ENCODE measurements around the gene DNASE1L3. TPM values are rescaled to one million over a fixed set of nuclear protein-coding genes. Genes with fewer than 3 reads are reported as not detected.
A peak's percentile ranks its signal among the peaks of the same experiment; 100 is the strongest.

Gene DNASE1L3
- total and polyA plus RNA-seq, 2 donors = 12.9 to 52.0 TPM

GRCh38 chr3:58198804-58199203 lies 12.0 kb downstream of the DNASE1L3 start:
- H3K4me1 ChIP-seq (ENCODE audit: control insufficient read depth in 2 of 2, insufficient read depth in 2 of 2, low read length in 2 of 2) = peaks cover 0 to 12% of the 10 kb centered on the region in 2 donors
- no peak overlapping the region for H3K4me3 ChIP-seq (ENCODE audit: low read length in 2 of 2)
- no peaks in the 10 kb centered on the region for H3K27me3 ChIP-seq (ENCODE audit: control insufficient read depth in 2 of 2, insufficient read depth in 1 of 2, low read length in 1 of 2)
- no peak for DNase-seq (ENCODE audit: low read depth in 6 of 9, low spot score in 9 of 9)
- H3K27ac ChIP-seq (ENCODE audit: low read depth in 1 of 2, low read length in 1 of 2) = no peak overlapping the region
- no peaks in the 10 kb centered on the region for H3K36me3 ChIP-seq (ENCODE audit: control insufficient read depth in 2 of 2, insufficient read depth in 2 of 2, low read length in 1 of 2)
- H3K9me3 ChIP-seq (ENCODE audit: control insufficient read depth in 2 of 2, insufficient read depth in 1 of 2, low read length in 1 of 2) = no peaks in the 10 kb centered on the region

- peak overlapping the region in 1 of 2 donors; percentile 21 for H3K27ac ChIP-seq (ENCODE audit: low read depth in 1 of 2, low read length in 1 of 2)
- DNase-seq (ENCODE audit: low read depth in 6 of 9, low spot score in 9 of 9) = no peak
- no peak overlapping the region for H3K4me3 ChIP-seq (ENCODE audit: low read length in 2 of 2)
- no peaks in the 10 kb centered on the region for H3K36me3 ChIP-seq (ENCODE audit: control insufficient read depth in 2 of 2, insufficient read depth in 2 of 2, low read length in 1 of 2)
- H3K4me1 ChIP-seq (ENCODE audit: control insufficient read depth in 2 of 2, insufficient read depth in 2 of 2, low read length in 2 of 2) = peaks cover 0 to 12% of the 10 kb centered on the region in 2 donors
- no peaks in the 10 kb centered on the region for H3K27me3 ChIP-seq (ENCODE audit: control insufficient read depth in 2 of 2, insufficient read depth in 1 of 2, low read length in 1 of 2)
- H3K9me3 ChIP-seq (ENCODE audit: control insufficient read depth in 2 of 2, insufficient read depth in 1 of 2, low read length in 1 of 2) = no peaks in the 10 kb centered on the region
- 96% methylated on average over 8 of the region's 8 CpGs for WGBS
Observed at GRCh38 chr3:58198362-58198761, 12.4 kb downstream of the DNASE1L3 start.

- no peaks in the 10 kb centered on the region for H3K27me3 ChIP-seq (ENCODE audit: control insufficient read depth in 2 of 2, insufficient read depth in 1 of 2, low read length in 1 of 2)
- no peak overlapping the region for H3K27ac ChIP-seq (ENCODE audit: low read depth in 1 of 2, low read length in 1 of 2)
- no peaks in the 10 kb centered on the region for H3K9me3 ChIP-seq (ENCODE audit: control insufficient read depth in 2 of 2, insufficient read depth in 1 of 2, low read length in 1 of 2)
- no peaks in the 10 kb centered on the region for H3K36me3 ChIP-seq (ENCODE audit: control insufficient read depth in 2 of 2, insufficient read depth in 2 of 2, low read length in 1 of 2)
- peaks cover 0 to 7% of the 10 kb centered on the region in 2 donors for H3K4me1 ChIP-seq (ENCODE audit: control insufficient read depth in 2 of 2, insufficient read depth in 2 of 2, low read length in 2 of 2)
- 98% methylated on average over 10 of the region's 10 CpGs for WGBS
- no peak overlapping the region for H3K4me3 ChIP-seq (ENCODE audit: low read length in 2 of 2)
- no peak for DNase-seq (ENCODE audit: low read depth in 6 of 9, low spot score in 9 of 9)
Observed at GRCh38 chr3:58197588-58197987, 13.2 kb downstream of the DNASE1L3 start.

GRCh38 chr3:58193682-58194407 lies 16.9 kb downstream of the DNASE1L3 start:
- no peaks in the 10 kb centered on the region for H3K9me3 ChIP-seq (ENCODE audit: control insufficient read depth in 2 of 2, insufficient read depth in 1 of 2, low read length in 1 of 2)
- no peaks in the 10 kb centered on the region for H3K27me3 ChIP-seq (ENCODE audit: control insufficient read depth in 2 of 2, insufficient read depth in 1 of 2, low read length in 1 of 2)
- WGBS = 98% methylated on average over 12 of the region's 12 CpGs
- no peak overlapping the region for H3K27ac ChIP-seq (ENCODE audit: low read depth in 1 of 2, low read length in 1 of 2)
- no peaks in the 10 kb centered on the region for H3K4me1 ChIP-seq (ENCODE audit: control insufficient read depth in 2 of 2, insufficient read depth in 2 of 2, low read length in 2 of 2)
- no peak for DNase-seq (ENCODE audit: low read depth in 6 of 9, low spot score in 9 of 9)
- H3K36me3 ChIP-seq (ENCODE audit: control insufficient read depth in 2 of 2, insufficient read depth in 2 of 2, low read length in 1 of 2) = no peaks in the 10 kb centered on the region
- H3K4me3 ChIP-seq (ENCODE audit: low read length in 2 of 2) = no peak overlapping the region

- DNase-seq (ENCODE audit: low read depth in 6 of 9, low spot score in 9 of 9) = no peak
- Histone ChIP-seq H3K4me3 (ENCODE audit: low read length in 2 of 2) (no peak overlapping the region), H3K36me3 (ENCODE audit: control insufficient read depth in 2 of 2, insufficient read depth in 2 of 2, low read length in 1 of 2) (no peaks in the 10 kb centered on the region), H3K27ac (ENCODE audit: low read depth in 1 of 2, low read length in 1 of 2) (no peak overlapping the region), H3K9me3 (ENCODE audit: control insufficient read depth in 2 of 2, insufficient read depth in 1 of 2, low read length in 1 of 2) (no peaks in the 10 kb centered on the region), H3K27me3 (ENCODE audit: control insufficient read depth in 2 of 2, insufficient read depth in 1 of 2, low read length in 1 of 2) (no peaks in the 10 kb centered on the region), H3K4me1 (ENCODE audit: control insufficient read depth in 2 of 2, insufficient read depth in 2 of 2, low read length in 2 of 2) (no peaks in the 10 kb centered on the region)
- 84% methylated on average over 5 of the region's 5 CpGs for WGBS
Observed at GRCh38 chr3:58192069-58192468, 18.7 kb downstream of the DNASE1L3 start.

GRCh38 chr3:58191361-58191991 lies 19.3 kb downstream of the DNASE1L3 start:
- DNase-seq (ENCODE audit: low read depth in 6 of 9, low spot score in 9 of 9) = no peak
- WGBS = 92% methylated on average over 10 of the region's 10 CpGs

GRCh38 chr3:58190882-58191281 lies 19.9 kb downstream of the DNASE1L3 start:
- WGBS = 97% methylated on average over 4 of the region's 4 CpGs
- DNase-seq (ENCODE audit: low read depth in 6 of 9, low spot score in 9 of 9) = no peak
- H3K27ac ChIP-seq (ENCODE audit: low read depth in 1 of 2, low read length in 1 of 2) = no peak overlapping the region
- no peaks in the 10 kb centered on the region for H3K27me3 ChIP-seq (ENCODE audit: control insufficient read depth in 2 of 2, insufficient read depth in 1 of 2, low read length in 1 of 2)
- H3K36me3 ChIP-seq (ENCODE audit: control insufficient read depth in 2 of 2, insufficient read depth in 2 of 2, low read length in 1 of 2) = no peaks in the 10 kb centered on the region
- no peaks in the 10 kb centered on the region for H3K4me1 ChIP-seq (ENCODE audit: control insufficient read depth in 2 of 2, insufficient read depth in 2 of 2, low read length in 2 of 2)
- no peak overlapping the region for H3K4me3 ChIP-seq (ENCODE audit: low read length in 2 of 2)
- H3K9me3 ChIP-seq (ENCODE audit: control insufficient read depth in 2 of 2, insufficient read depth in 1 of 2, low read length in 1 of 2) = no peaks in the 10 kb centered on the region

More at GRCh38 chr3:58191361-58191991, 19.3 kb downstream of the DNASE1L3 start:
- Histone ChIP-seq H3K4me1 (ENCODE audit: control insufficient read depth in 2 of 2, insufficient read depth in 2 of 2, low read length in 2 of 2) (no peaks in the 10 kb centered on the region), H3K4me3 (ENCODE audit: low read length in 2 of 2) (no peak overlapping the region), H3K27ac (ENCODE audit: low read depth in 1 of 2, low read length in 1 of 2) (no peak overlapping the region), H3K36me3 (ENCODE audit: control insufficient read depth in 2 of 2, insufficient read depth in 2 of 2, low read length in 1 of 2) (no peaks in the 10 kb centered on the region), H3K9me3 (ENCODE audit: control insufficient read depth in 2 of 2, insufficient read depth in 1 of 2, low read length in 1 of 2) (no peaks in the 10 kb centered on the region), H3K27me3 (ENCODE audit: control insufficient read depth in 2 of 2, insufficient read depth in 1 of 2, low read length in 1 of 2) (no peaks in the 10 kb centered on the region)

GRCh38 chr3:58190291-58190690 lies 20.5 kb downstream of the DNASE1L3 start:
- WGBS = 98% methylated on average over 4 of the region's 4 CpGs
- H3K36me3 ChIP-seq (ENCODE audit: control insufficient read depth in 2 of 2, insufficient read depth in 2 of 2, low read length in 1 of 2) = no peaks in the 10 kb centered on the region
- H3K4me1 ChIP-seq (ENCODE audit: control insufficient read depth in 2 of 2, insufficient read depth in 2 of 2, low read length in 2 of 2) = no peaks in the 10 kb centered on the region
- no peaks in the 10 kb centered on the region for H3K27me3 ChIP-seq (ENCODE audit: control insufficient read depth in 2 of 2, insufficient read depth in 1 of 2, low read length in 1 of 2)
- H3K4me3 ChIP-seq (ENCODE audit: low read length in 2 of 2) = no peak overlapping the region
- no peaks in the 10 kb centered on the region for H3K9me3 ChIP-seq (ENCODE audit: control insufficient read depth in 2 of 2, insufficient read depth in 1 of 2, low read length in 1 of 2)
- no peak for DNase-seq (ENCODE audit: low read depth in 6 of 9, low spot score in 9 of 9)
- H3K27ac ChIP-seq (ENCODE audit: low read depth in 1 of 2, low read length in 1 of 2) = no peak overlapping the region

- Histone ChIP-seq H3K27ac (ENCODE audit: low read depth in 1 of 2, low read length in 1 of 2) (no peak overlapping the region), H3K27me3 (ENCODE audit: control insufficient read depth in 2 of 2, insufficient read depth in 1 of 2, low read length in 1 of 2) (no peaks in the 10 kb centered on the region), H3K4me3 (ENCODE audit: low read length in 2 of 2) (no peak overlapping the region), H3K36me3 (ENCODE audit: control insufficient read depth in 2 of 2, insufficient read depth in 2 of 2, low read length in 1 of 2) (no peaks in the 10 kb centered on the region), H3K9me3 (ENCODE audit: control insufficient read depth in 2 of 2, insufficient read depth in 1 of 2, low read length in 1 of 2) (no peaks in the 10 kb centered on the region), H3K4me1 (ENCODE audit: control insufficient read depth in 2 of 2, insufficient read depth in 2 of 2, low read length in 2 of 2) (no peaks in the 10 kb centered on the region)
- DNase-seq (ENCODE audit: low read depth in 6 of 9, low spot score in 9 of 9) = no peak
- 96% methylated on average over 5 of the region's 5 CpGs for WGBS
Observed at GRCh38 chr3:58189691-58190090, 21.1 kb downstream of the DNASE1L3 start.

Measured in thymus (tissue), 11 donors.